ENCODE data around the gene HES2. TPM values are rescaled to one million over a fixed set of nuclear protein-coding genes. Genes with fewer than 3 reads are reported as not detected.

Gene HES2
- total and polyA plus RNA-seq, 11 donors: 0.04 to 0.14 (median 0.12) TPM; not detected in 8

GRCh38 chr1:6392809-6393399 lies 26.8 kb downstream of the HES2 start:
- no peaks in the 10 kb centered on the region for H3K27me3 ChIP-seq
- no peaks in the 10 kb centered on the region for H3K9me3 ChIP-seq
- no peaks in the 10 kb centered on the region for H3K36me3 ChIP-seq
- intact Hi-C loops (cut with DNase I): loop anchor here in 1 of 10 donors (5.0 kb wide), 1 partner anchor 36 kb away; no protein-coding TSS in a partner anchor
- ATAC-seq (peak in 2 of 4 donors; percentile 19 to 21), DNase-seq (peak in 2 of 5 donors; percentile 33 to 38)
- H3K4me1 ChIP-seq: peaks cover 0 to 18% (median 13%) of the 10 kb centered on the region in 12 donors
- 1 to 5% (median 1%) methylated on average over 19 to 83 of the region's 83 CpGs for WGBS, 4 donors
- peak overlapping the region; percentile 20 to 83 (median 72) for H3K4me3 ChIP-seq
- no peak for TF ChIP-seq CTCF (IDR thresholded peaks at IDR 0.05)
- TF ChIP-seq POLR2A (IDR thresholded peaks at IDR 0.05): no peak
- H3K27ac ChIP-seq: peak overlapping the region; percentile 88 to 99 (median 98)

GRCh38 chr1:6391951-6392808 lies 27.5 kb downstream of the HES2 start:
- TF ChIP-seq POLR2A (IDR thresholded peaks at IDR 0.05): no peak
- no peak for TF ChIP-seq CTCF (IDR thresholded peaks at IDR 0.05)
- DNase-seq (no peak), ATAC-seq (no peak)
- Histone ChIP-seq H3K27me3 (no peaks in the 10 kb centered on the region), H3K27ac (peak overlapping the region in 5 of 12 donors; percentile 97 to 99 (median 99)), H3K4me1 (peaks cover 0 to 18% (median 13%) of the 10 kb centered on the region in 12 donors), H3K9me3 (no peaks in the 10 kb centered on the region), H3K4me3 (peak overlapping the region; percentile 20 to 83 (median 72)), H3K36me3 (no peaks in the 10 kb centered on the region)
- intact Hi-C loops (cut with DNase I): loop anchor here in 1 of 10 donors (5.0 kb wide), 1 partner anchor 35 kb away; no protein-coding TSS in a partner anchor
- WGBS, 4 donors: 45 to 50% (median 49%) methylated on average over 16 of the region's 16 CpGs

GRCh38 chr1:6389971-6390370 lies 29.7 kb downstream of the HES2 start:
- no peak for TF ChIP-seq CTCF (IDR thresholded peaks at IDR 0.05)
- TF ChIP-seq POLR2A (IDR thresholded peaks at IDR 0.05): no peak
- no peaks in the 10 kb centered on the region for H3K9me3 ChIP-seq
- WGBS, 4 donors: 92 to 97% (median 96%) methylated on average over 9 of the region's 9 CpGs
- intact Hi-C loops (cut with DNase I): loop anchor here in 1 of 10 donors (5.0 kb wide), 1 partner anchor 33 kb away; no protein-coding TSS in a partner anchor
- no peak overlapping the region for H3K4me3 ChIP-seq
- no peak overlapping the region for H3K27ac ChIP-seq
- H3K36me3 ChIP-seq: no peaks in the 10 kb centered on the region
- peaks cover 0 to 31% (median 15%) of the 10 kb centered on the region in 12 donors for H3K4me1 ChIP-seq
- ATAC-seq (no peak), DNase-seq (no peak)
- no peaks in the 10 kb centered on the region for H3K27me3 ChIP-seq

Data from heart left ventricle (tissue), 16 donors.